Measurements from ENCODE around the gene AADACL4. TPM values are rescaled to one million over a fixed set of nuclear protein-coding genes. Genes with fewer than 3 reads are reported as not detected.

AADACL4 gene
- total and polyA plus RNA-seq, 2 donors from 2014 or later = 0.16 to 0.58 TPM

DNA sequence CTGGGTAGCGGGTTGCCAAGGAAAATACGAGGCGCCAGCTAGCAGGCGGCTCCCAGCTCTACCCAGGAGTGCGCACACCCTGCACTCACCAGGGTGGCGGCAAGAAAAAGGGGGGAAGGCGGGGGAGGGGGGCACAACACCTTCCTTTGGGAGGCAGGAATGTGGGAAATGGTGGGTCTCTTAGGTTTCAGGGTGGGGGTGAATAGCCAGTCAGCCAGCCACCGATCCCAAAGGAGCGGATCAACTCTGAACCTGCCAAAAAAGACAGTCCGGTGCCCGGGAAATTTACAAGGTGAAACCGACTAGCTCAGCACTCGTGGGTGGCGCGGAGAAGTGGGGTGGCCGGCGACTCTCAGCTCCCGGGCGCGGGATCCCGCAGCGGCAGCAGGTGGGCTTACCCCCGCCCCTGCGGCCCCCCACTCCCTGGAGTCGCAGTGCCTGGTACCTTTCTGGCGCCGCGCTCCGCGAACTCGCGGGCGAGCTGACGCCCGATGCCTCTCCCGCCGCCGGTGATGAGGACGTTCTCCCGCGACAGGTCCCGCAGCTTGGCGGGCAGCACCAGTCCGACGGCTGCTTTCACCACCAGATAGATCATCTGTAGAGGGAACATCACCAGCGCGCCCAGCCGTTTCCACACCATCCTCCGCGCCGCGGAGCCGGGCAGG is 27.0 kb upstream of the AADACL4 start:
- H3K9me3 ChIP-seq (ENCODE audit: control insufficient read depth in 2 of 3, insufficient read depth in 1 of 3, low read length in 3 of 3) = no peaks in the 10 kb centered on the region
- intact Hi-C loops (cut with DNase I) = no loop called here
- H3K27ac ChIP-seq (ENCODE audit: low read depth in 2 of 2, low read length in 2 of 2) = peak overlapping the region; percentile 95 to 98
- no peaks in the 10 kb centered on the region for H3K27me3 ChIP-seq (ENCODE audit: control insufficient read depth, insufficient read depth, low read length)
- H3K4me3 ChIP-seq (ENCODE audit: low read length in 3 of 3) = peak overlapping the region; percentile 68 to 95 (median 84)
- FAIRE-seq = no peak
- H3K9ac ChIP-seq (ENCODE audit: low read length in 3 of 3) = peak overlapping the region; percentile 68 to 97 (median 75)
- peaks cover under 1 to 30% (median 10%) of the 10 kb centered on the region in 3 donors for H3K4me1 ChIP-seq (ENCODE audit: control insufficient read depth in 2 of 3, insufficient read depth in 2 of 3, low read depth in 1 of 3, low read length in 3 of 3)
- TF ChIP-seq, protein P1, sequence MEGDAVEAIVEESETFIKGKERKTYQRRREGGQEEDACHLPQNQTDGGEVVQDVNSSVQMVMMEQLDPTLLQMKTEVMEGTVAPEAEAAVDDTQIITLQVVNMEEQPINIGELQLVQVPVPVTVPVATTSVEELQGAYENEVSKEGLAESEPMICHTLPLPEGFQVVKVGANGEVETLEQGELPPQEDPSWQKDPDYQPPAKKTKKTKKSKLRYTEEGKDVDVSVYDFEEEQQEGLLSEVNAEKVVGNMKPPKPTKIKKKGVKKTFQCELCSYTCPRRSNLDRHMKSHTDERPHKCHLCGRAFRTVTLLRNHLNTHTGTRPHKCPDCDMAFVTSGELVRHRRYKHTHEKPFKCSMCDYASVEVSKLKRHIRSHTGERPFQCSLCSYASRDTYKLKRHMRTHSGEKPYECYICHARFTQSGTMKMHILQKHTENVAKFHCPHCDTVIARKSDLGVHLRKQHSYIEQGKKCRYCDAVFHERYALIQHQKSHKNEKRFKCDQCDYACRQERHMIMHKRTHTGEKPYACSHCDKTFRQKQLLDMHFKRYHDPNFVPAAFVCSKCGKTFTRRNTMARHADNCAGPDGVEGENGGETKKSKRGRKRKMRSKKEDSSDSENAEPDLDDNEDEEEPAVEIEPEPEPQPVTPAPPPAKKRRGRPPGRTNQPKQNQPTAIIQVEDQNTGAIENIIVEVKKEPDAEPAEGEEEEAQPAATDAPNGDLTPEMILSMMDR (IDR thresholded peaks at IDR 0.05; ENCODE audit: borderline replicate concordance, extremely low read depth, insufficient read depth) = no peak
- peaks cover 2 to 11% (median 8%) of the 10 kb centered on the region in 3 donors for H3K36me3 ChIP-seq (ENCODE audit: control insufficient read depth in 2 of 3, insufficient read depth in 3 of 3, low read length in 3 of 3)
- peak in 2 of 5 donors; percentile 49 to 54 for DNase-seq

DNA sequence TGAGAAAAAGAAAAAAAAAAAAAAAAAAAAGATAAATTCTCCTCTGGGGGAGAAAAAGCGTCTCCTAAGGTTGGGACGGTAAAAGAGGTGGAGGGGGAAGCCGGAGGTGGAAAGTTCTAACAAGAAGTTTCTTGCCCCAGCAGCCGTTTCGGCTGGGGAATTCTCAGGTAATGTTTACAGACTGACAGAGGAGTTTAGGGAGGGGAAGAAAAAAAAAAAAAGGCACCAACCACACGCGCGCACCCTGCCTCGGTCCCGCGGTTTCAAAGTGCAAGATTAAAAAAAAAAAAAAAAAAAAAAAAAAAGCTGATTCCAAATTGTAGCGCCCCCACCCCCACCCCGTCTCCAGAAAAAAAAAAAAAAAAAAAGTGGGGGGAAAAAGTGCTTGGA is 26.4 kb upstream of the AADACL4 start:
- intact Hi-C loops (cut with DNase I) = no loop called here
- H3K36me3 ChIP-seq (ENCODE audit: control insufficient read depth in 2 of 3, insufficient read depth in 3 of 3, low read length in 3 of 3) = peaks cover 0 to 11% (median 2%) of the 10 kb centered on the region in 3 donors
- H3K4me1 ChIP-seq (ENCODE audit: control insufficient read depth in 2 of 3, insufficient read depth in 2 of 3, low read depth in 1 of 3, low read length in 3 of 3) = peaks cover 4 to 34% (median 15%) of the 10 kb centered on the region in 3 donors
- no peak for FAIRE-seq
- peak overlapping the region; percentile 68 to 95 (median 84) for H3K4me3 ChIP-seq (ENCODE audit: low read length in 3 of 3)
- H3K27me3 ChIP-seq (ENCODE audit: control insufficient read depth, insufficient read depth, low read length) = no peaks in the 10 kb centered on the region
- TF ChIP-seq, protein P1 (IDR thresholded peaks at IDR 0.05; ENCODE audit: borderline replicate concordance, extremely low read depth, insufficient read depth) = no peak
- peak overlapping the region; percentile 95 to 98 for H3K27ac ChIP-seq (ENCODE audit: low read depth in 2 of 2, low read length in 2 of 2)
- no peaks in the 10 kb centered on the region for H3K9me3 ChIP-seq (ENCODE audit: control insufficient read depth in 2 of 3, insufficient read depth in 1 of 3, low read length in 3 of 3)
- peak overlapping the region; percentile 68 to 97 (median 75) for H3K9ac ChIP-seq (ENCODE audit: low read length in 3 of 3)
- DNase-seq = no peak

DNA sequence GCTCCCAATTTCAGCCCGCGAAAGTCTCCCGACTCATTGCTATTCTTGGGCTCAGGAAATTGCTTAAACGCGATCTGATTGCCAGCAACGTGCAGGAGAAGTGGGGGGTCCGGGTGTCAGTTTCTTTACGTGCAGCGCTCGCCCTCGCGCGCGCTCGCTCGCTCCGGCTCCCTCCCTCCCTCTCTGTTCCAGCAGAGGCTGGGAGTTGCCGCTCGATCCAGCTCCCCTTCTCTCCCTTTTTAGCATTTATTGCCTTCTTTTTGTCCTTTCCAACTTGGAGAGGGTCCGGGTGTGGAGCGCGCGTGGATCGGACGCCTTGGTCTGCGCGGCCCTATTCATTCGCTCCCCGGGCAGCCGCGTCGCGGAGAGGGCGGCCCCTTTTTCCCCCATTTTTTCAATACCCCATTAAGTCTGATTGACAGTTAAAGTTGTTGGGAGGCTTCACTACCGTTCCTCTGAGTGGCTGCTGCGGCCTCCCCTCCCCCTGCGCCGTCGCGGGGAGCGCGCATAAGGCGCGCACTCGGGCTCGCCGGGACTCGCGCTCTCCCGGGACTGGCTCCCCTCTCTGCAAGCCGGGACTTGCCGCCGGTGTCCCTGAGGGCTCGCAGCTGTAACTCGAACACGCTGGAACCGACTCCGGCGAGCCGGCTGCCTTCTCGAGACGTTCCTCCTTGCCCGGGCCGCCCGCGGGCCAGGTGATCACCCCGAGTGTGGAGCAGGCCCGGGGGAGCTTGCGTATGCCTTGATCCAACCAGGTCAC is 25.8 kb upstream of the AADACL4 start, which contains the start of gene DHRS3:
TSS of gene DHRS3 (minus strand) at position 310 of the 760 bp plus-strand sequence. CDS start 862 bp downstream, outside the sequence.
- intact Hi-C loops (cut with DNase I) = no loop called here
- peak within 1 kb of the TSS; percentile 68 to 95 (median 84) for H3K4me3 ChIP-seq (ENCODE audit: low read length in 3 of 3)
- TF ChIP-seq, protein P1 (IDR thresholded peaks at IDR 0.05; ENCODE audit: borderline replicate concordance, extremely low read depth, insufficient read depth) = peak; percentile 0
- H3K27ac ChIP-seq (ENCODE audit: low read depth in 2 of 2, low read length in 2 of 2) = peak within 1 kb of the TSS; percentile 95 to 98
- FAIRE-seq (no peak), DNase-seq (peak; percentile 94 to 97 (median 95))
- H3K9me3 ChIP-seq (ENCODE audit: control insufficient read depth in 2 of 3, insufficient read depth in 1 of 3, low read length in 3 of 3) = no peaks in the 10 kb centered on the region
- peak within 1 kb of the TSS; percentile 68 to 97 (median 86) for H3K9ac ChIP-seq (ENCODE audit: low read length in 3 of 3)
- no peaks in the 10 kb centered on the region for H3K27me3 ChIP-seq (ENCODE audit: control insufficient read depth, insufficient read depth, low read length)
- H3K36me3 ChIP-seq (ENCODE audit: control insufficient read depth in 2 of 3, insufficient read depth in 3 of 3, low read length in 3 of 3) = peaks cover 0 to 8% (median under 1%) of the 10 kb centered on the region in 3 donors
- H3K4me1 ChIP-seq (ENCODE audit: control insufficient read depth in 2 of 3, insufficient read depth in 2 of 3, low read depth in 1 of 3, low read length in 3 of 3) = peaks cover 4 to 37% (median 15%) of the 10 kb centered on the region in 3 donors
